Activated CD8-positive, alpha-beta memory T cell treated with anti-CD3 and anti-CD28 coated beads for 1 hour (primary cell): Measurements from ENCODE around the gene CCDC9B.

Experiments used
- DNase-seq, 2 donors: peaks; one replicate each; pipeline ENCODE4 v3.0.0-alpha.2; 2020; ENCODE audit warnings: low read depth in 1 of 2; ENCODE audit errors: extremely low read depth in 1 of 2

Gene CCDC9B

DNA sequence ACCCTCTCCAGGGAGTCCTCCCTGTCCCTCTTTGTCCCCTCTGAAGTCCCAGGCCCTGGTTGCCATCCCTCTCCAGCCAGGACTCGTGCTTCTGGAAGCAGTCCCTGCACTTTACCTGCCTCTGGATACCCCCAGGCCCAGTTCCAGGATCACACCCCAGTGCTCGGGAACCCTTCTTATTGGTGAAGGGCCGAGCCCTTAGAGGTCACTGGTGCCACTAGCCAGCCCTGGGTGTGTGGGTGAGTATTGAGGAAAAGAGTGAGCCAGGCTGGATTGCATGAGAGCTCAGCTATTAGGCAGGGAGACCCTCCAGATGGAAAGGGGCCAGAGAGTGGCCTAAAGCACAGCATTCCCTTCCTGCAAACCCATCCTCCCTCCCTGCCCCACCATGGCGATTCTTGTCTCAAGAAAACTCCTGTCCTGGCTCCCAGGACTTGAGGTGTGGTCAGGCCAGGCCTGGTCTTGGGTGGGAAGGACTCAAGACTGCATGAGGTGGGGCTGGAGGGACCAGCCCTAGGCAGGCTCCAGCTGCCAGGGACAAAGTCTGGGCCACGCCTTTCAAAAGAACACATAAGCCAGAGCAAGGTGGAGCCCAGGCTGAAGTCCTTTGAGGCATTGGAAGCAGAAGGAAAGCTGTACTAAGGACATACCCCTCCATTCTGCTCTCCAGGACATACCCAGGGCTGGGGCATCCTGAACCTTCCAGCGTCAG is 5.3 kb upstream of the CCDC9B start:
- DNase-seq: no peak

DNA sequence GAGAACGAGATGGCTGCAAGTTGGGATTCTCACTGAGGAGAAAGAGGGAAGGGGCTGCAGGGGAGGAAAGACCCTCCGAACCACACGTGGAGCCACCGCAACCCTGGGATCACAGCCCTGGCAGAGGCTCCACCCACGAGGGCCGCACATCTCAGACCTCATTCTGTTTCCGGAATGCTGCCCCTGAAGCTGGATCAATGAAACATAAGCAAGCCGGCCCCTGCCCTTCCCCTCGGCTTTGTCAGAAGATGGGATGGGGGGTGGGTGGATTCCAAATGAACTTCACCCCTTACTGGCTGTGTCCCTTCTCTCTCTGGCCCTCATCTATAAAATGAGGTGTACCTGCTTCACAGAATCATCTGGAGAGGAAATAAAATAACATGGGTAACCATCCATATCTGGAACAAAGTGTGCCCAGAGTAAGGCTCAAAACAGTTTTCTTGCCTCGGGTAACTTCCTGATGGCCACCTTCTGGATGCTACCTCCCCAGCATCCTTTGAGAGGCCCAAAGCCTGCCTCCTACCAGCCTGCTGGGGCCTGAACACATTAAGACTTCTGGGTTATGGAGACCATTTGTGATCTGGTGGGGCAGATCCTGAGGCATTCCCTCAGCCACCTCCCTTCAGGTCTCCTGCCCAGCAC is 4.6 kb upstream of the CCDC9B start:
- DNase-seq: no peak

DNA sequence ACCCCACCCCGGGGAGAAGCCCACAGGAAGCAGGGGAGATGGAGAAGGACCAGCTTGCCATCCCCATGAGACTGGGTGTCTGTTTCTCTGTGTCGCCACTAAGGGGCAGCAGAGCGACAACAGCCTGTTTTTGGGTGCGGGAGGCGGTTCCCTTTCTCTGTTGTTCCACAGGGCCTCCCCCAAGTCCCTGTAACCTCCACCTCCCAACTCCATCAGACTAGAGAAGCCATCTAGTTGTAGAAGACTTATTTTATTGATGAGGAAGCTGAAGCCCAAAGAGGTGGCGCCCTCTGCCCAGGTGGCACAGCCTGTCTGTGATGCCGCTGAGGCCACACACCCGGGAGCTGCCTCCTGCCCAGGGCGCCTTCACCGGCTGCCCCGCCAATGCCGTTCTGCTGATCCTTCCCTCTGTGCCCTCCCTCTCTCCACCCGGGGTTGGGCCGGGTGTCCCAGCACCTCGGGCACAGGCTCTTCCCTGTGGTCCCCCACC is 3.9 kb upstream of the CCDC9B start:
- DNase-seq: peak in 1 of 2 donors; percentile 51

DNA sequence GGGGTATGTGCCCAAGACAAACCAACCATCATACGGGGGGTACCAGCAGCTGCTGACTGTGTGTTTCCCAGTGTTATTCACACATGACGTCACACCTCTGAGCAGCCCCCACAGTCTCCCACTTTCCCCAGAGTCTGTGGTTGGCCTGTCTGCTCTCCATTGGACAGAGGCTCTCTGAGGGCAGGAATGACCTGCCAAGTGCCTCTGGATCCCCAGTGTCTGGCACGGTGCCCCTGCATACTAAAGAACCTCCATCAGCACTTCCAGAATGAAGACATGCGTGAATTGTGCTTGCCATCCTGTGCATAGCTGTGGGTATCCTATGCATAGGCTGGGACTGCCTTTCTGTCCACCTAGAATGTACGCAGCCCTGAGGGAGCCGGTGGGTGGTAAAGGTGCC is 3.5 kb upstream of the CCDC9B start:
- DNase-seq: no peak

DNA sequence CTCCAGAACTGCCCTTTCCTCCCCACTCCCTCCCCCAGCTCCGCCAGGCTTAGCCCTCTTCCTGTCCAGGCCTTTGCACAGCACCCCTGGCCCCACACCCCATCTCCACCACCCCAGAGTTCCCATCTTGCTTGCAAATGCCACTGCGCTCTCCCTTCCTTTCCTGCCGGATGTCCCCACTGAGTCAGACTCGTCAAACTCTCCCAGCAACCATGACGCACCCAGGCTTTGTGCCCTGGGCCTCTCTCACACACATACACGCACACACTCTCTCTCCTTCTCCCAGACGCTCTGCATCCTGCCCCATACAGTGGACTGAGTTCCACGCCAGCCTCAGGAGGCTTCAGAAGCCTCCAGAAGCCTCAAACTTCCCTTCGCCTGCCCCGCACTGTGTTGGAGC is 2.8 kb upstream of the CCDC9B start:
- no peak for DNase-seq

DNA sequence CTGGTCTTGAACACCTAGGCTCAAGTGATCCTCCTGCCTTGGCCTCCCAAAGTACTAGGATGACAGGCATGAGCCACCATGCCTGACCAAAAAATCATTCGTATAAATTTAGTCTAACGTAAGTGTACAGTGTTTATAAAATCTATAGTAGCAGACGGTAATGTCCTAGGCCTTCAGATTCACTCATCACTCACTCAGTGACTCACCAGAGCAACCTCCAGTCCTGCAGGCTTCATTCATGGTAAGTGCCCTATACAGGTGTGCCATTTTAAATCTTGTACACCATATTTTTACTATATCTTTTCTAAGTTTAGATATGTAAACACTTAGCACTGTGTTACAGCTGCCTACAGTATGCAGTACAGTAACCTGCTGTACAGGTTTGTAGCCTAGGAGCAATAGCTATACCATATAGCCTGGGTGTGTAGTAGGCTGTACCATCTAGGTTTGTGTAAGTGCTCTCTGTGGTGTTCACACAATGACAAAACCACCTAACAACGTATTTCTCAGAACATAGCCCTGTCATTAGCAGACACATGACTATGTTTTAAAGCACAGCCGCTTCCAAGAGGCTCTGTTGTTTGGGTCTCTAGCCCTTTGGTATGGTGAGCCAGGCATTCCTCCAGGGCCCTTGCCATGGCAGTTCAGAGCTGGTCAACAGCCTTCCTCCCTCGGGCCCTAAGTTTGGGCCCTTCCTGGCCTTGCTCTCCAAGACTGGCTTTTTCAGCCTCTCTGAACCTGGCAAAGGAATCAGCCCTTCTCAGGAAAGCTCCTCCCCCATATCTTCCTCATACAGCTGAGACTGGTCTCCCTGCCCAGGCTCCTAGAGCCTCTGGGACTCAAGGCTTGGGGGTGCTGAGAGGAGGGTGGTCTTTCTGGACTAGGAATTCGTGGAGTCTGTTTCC is 1.9 kb upstream of the CCDC9B start:
- no peak for DNase-seq

DNA sequence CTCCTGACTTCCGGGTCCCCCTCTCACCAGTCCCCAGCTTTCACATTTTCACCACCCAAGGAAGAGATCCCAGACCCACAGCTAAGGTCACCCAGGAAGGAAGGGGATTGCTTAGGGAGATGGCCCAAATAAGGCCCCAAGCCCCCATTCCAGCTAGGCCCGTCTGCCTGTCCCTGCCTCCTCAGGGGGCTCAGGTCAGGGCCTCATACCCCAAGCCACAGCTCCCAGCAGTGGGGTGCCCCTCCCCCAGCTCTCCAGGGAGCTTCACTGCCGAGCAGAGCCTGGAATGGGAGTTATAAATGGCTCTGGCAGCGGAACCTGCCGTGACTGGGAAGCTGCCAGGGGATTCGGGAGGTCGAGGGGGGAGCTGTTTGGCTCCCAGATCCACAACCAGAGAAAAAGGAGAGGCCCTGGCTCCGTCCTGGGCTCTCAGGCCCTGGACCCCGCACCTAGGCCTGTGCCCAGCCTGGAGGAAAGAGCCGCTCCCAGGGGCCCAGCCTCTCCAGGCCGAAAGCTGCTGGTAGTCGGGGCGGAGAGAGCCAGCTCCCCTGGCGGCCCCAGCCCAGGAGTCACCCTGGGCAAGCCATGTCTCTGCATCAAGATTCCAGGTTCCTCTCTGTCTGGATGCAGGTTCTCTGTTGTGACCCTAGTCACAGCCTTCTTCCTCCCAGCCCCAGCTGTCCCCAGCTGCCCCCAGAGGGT is 550 bp downstream of the CCDC9B start:
- no peak for DNase-seq

DNA sequence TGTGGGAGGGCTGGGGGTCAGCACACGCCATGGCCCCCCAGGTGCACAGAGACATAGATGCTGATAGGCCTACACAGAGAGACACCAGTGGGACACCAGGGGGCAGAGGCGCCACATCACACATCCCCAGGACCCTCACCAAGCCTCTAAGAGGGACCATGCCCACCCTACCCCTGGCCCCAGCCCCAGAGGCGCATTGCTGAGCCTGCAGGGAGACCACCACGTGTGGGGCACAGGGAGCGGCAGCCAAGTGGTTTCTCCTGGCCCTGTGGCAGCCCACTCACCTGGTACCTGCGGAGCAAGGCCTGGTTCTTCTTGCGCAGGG is 1.2 kb downstream of the CCDC9B start:
- DNase-seq: no peak

DNA sequence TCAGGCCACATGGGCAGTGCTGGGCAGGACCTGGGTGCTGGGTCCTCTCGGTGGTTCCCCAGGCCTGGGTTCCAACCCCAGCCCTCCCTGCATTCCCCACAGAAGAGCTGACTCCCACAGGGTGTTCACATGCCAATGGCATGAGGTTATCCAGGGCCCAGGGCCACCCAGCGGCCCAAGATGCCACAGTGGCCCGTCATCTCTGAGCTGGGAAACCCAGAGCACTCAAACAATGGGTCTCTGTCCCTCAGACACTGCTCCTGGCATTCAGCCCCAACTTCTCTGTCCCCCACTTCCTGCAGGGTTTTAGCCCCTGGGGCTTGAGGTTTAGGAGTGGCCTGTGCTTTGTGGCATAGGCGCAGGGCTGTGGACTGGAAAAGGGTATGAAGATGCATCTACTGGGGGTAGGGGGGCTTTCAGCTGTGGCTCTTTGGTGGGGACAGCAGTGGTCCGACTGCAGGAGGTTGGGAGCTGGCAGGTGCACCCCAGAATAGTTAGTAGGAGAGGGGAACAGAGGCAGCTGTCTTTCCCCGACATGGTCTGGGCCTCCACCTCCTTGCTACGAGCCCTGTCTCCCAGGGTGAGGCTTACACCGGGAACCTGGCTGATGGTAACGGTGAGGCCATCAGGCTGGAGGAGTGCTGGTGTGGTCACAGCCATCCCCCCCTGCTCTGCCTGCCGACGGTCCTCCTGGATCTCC is 1.7 kb downstream of the CCDC9B start:
- DNase-seq: no peak

DNA sequence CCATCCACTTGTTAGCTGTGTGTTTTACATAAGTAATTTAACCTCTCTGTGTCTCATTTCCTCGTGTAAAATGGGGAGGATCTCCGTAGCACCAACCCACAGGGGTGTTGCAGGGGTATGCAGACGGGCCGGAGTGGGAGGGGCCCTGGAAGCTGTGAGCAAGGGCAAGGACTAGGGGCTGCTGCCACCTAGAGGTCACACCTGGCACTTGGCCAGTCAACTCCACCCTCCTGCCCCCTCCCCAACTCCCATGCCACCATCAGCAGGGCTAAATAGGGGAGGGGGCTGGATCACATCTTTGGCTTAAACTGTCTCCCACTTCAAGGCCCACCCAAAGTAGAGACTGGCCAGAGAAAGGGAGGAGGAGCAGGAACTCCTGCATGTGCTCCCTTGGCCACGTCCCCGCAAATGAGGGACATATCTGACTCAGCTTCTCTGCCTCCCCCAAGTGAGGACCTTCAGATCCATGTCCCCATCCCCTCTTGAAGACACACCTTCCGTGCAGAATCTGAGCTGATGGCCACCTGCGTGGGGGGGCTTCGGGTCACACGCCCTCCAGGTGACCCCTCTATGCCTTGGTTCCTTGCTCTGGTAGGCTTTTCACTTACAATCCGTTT is 2.6 kb downstream of the CCDC9B start:
- peak; percentile 40 to 62 for DNase-seq

DNA sequence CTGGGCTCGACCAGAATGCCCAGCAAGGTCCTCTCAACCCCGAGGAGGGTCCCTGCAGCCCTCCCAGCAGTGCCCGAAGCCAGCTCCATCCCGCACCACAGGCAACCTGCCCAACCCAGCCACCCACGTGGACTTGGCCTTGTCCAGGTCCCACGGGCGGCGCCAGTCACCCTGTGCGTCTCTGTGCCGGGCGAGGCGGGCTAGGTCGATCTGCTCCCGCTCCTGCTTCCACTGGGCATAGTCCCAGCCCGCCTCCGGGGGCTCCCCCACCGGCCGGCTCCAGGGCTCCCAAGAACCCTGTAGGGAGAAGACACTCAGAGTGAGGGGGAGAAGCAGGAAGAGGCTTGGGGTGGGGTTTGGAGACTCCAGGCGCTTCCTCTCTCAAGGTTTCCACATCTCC is 3.1 kb downstream of the CCDC9B start:
- DNase-seq: no peak

DNA sequence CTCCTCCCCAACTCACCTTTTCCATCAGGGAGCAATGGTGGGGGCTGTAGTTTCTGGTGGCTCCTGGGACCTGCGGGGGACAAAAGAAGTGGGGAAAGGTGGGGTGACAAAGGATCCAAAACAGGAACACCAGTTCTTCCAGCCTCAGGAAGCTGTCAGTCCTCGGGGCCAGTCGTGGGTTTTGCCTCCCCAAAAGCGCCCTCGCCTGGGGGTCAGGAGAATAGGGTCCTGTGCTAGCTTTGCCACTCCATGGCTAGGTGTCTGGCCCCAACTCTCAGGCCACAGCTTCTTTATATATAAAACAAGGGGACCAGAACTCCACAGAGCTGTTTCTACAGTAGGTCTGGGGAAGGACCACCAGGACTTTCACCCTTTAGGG is 4.0 kb downstream of the CCDC9B start:
- no peak for DNase-seq

DNA sequence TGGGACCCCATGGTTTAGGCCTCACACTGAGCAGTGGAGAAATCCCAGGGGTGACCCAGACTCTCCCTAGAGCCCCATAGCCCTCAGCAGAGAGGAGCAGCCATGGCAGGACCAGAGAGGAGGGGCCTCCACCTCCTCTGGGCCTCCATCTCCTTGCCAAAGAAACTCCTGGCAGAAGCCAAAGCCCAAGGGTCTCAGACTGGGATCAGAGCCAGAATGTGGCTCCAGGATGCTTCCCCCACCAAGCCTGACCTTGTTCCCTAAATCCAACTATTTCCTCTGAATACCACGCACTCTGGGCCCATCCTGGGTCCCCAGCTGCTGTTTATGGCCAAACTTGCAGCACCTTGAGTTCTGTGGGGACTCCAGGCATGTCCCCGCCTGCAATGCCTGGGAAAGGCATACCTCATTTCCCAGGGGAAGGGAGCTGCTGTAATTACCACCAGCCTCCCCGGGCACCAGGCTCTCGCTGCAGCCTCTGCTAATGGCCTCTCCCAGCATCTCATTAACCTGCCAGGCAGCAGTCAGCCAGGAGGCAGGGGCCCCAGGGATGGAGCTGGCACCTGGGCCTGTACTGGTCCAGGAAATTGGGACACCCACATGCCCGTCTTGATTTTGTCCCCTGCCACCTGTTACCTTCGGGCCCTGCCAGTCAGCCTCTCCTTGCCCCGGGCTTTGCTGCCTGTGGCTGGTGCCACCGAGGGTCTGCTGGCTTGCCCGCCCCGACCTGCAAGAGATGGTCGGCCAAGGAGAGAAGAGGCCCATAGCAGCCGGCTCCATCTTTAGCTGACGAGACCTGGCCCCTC is 4.6 kb downstream of the CCDC9B start:
- DNase-seq: no peak

DNA sequence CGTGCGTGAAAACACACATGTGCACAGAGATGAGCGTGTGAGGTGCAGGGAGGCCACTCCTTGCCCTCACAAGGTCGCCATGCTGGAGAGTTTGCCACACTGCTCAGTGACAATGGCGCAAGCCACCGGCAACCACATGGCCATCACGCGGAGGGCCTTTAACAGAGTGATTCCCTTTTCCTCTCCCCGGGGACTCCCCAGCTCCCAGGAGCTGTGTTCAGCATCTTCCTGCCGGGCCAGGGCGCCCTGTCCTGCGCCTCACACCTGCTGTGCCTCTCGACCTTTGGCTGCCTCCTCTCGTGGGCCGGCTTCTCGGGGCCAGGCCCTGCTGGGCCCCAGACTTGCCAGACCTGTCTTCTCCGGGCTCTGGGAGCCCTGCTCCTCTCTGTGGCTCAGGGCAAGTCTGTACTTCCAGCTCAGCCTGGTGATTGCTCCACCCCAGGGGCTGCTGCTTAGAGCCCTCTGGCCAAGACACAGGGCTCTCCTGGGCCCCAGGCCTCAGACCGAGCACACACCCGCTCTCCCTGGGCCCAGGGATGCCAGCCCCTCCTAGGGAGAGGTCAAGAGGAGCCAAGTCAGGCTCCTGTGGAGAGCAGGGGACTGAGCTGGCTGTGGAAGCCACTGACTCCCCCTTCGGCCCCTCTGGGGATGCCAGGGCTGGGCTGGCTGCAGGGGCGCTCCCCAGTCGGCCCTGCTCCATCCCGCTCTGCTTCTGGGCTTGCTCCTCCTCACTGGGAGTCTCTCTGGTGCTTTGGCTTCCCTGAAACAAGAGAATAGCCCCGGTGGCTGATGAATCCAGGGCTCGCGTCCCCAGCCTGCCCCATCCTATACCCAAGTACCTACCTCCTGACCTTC is 5.6 kb downstream of the CCDC9B start:
- DNase-seq: no peak

DNA sequence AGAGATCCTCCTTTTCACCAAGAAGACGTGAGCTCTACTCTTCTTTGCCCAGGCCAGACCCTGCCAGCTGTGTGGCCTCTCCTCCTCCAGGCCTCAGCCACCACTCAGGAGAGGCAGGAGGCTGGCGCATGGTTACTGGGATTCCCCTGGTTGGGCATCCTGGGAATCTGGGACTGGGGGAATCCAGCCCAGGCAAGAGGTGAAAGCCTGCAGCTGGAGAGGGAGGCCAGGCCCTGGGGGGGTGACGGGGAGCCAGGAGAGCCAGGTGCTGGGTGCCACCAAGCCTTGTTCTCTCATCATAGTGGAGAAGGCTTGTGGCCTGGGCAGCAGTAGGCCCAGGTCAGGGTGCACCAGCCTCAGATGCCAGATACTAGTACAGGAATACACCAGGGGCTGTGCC is 6.2 kb downstream of the CCDC9B start:
- DNase-seq: no peak

DNA sequence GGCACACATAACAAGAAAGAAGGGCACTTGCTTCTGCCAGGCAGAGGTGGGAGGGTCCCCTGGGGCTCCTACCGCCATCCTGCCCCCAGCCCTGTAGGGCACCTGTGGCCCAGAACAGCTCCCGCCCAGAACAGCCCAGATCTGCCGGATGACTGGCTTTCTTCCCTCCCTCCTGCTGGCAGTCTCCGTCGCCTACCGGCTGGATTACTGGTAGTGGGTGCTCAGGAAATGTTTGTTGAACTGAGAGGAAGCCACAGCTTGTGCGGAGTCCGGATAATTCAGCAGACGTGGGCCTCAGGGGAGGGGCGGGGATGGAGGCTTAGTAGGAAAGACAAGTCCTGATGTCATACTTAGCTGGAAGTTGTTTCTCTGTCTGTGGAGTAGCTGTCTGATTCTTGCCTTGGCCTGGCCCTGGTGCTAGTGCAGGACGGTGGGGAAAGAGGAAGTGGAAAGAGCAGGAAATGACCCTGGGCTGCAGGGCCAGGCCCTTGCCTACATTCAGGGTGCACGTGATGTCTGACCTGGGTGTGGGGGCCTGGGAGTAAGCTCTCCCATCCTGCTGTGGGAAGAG is 6.7 kb downstream of the CCDC9B start:
- DNase-seq: no peak

DNA sequence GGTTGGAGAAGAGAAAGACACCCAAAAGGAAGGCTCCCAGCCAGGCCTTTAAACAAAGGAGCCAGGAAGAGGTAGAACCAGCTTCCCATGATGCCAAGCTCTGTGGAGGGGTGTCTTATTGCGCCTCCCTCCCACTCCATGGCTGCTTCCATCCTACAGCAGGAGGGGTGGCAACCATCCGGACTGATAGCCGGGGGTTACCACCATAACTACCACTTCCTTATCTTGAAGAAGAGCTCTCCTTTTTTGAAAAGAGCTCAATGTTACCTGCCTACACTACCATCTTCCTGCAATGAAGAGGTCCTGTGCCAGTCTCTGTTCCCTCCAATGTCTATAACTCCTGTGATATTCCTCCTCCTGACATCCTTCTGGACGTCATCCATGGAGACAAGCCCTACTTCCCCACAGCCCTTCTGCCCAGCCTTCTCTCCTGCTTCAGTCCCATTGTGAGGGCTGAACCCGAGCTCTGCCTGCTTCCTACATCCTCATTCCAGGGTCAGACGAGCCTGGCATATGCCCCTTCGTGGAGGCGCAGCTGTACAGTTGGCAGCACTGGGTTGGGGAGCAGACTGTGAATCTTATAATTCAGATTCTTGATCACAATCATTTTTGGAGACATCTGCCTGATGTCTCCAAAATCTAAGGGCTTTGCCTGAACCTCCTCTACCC is 8.5 kb downstream of the CCDC9B start:
- no peak for DNase-seq

DNA sequence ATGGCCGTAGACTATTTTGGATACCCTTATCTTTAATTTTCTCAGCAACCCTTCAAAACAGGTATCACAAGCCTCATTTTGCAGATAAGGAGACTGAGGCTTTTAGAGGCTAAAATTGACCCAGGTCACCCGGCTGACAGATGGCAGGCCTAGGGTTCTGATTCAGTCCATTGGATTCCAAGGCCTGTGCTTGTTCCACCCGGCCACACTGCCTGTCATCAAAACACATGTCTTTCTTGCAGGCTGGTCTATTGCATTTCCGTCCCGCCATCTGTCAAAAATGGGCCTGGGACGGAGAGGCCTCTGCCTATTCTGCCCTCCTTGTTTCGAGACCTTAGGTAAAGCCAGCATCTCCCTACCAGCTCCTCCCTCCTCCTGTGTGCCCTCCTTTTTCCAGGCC is 9.1 kb downstream of the CCDC9B start:
- no peak for DNase-seq
